CD4-positive, alpha-beta T cell treated with Interleukin-6 for 4 hours (primary cell): ENCODE results near the gene EPS8L2.

Experiments
- DNase-seq: peaks from one replicate; pipeline ENCODE4 v3.0.0-alpha.2; 2020; ENCODE audit warnings: mixed read lengths

Gene EPS8L2

GRCh38 chr11:690738-691633, 15.0 kb upstream of the EPS8L2 start:
- DNase-seq: peak; percentile 36

GRCh38 chr11:691710-692590, 14.1 kb upstream of the EPS8L2 start:
- DNase-seq: no peak

- peak; percentile 29 for DNase-seq
These were observed 13.1 kb upstream of the EPS8L2 start for GRCh38 chr11:692824-693414.

GRCh38 chr11:693415-693831, 12.6 kb upstream of the EPS8L2 start:
- DNase-seq: no peak

- peak; percentile 16 for DNase-seq
These were observed 12.0 kb upstream of the EPS8L2 start for GRCh38 chr11:693887-694562.

- peak; percentile 99 for DNase-seq
These were observed 11.3 kb upstream of the EPS8L2 start, which contains the start of gene DEAF1 for GRCh38 chr11:694563-695287. DEAF1 (minus strand) TSS chr11:695222; CDS start chr11:695047, 175 bp downstream.

GRCh38 chr11:695288-695537, 10.8 kb upstream of the EPS8L2 start:
- no peak for DNase-seq

- peak; percentile 98 for DNase-seq
These were observed 10.3 kb upstream of the EPS8L2 start, which contains the start of gene TMEM80 for GRCh38 chr11:695538-696248. TMEM80 (plus strand) TSS chr11:695816; CDS start chr11:695828, 12 bp downstream.

- DNase-seq: no peak
These were observed 9.0 kb upstream of the EPS8L2 start for GRCh38 chr11:696955-697491.

GRCh38 chr11:697811-698311, 8.2 kb upstream of the EPS8L2 start:
- DNase-seq: no peak

- no peak for DNase-seq
These were observed 7.4 kb upstream of the EPS8L2 start for GRCh38 chr11:698493-699115.

GRCh38 chr11:699116-699508, 6.9 kb upstream of the EPS8L2 start:
- no peak for DNase-seq

- DNase-seq: no peak
These were observed 6.3 kb upstream of the EPS8L2 start for GRCh38 chr11:699753-700152.

- DNase-seq: no peak
These were observed 4.1 kb upstream of the EPS8L2 start for GRCh38 chr11:701741-702461.

GRCh38 chr11:702462-703461, 3.3 kb upstream of the EPS8L2 start:
- no peak for DNase-seq

- no peak for DNase-seq
These were observed 2.5 kb upstream of the EPS8L2 start for GRCh38 chr11:703506-703905.

GRCh38 chr11:704228-704674, 1.8 kb upstream of the EPS8L2 start:
- DNase-seq: no peak
